ENCODE results near the gene CHD6.

CHD6 gene

DNA sequence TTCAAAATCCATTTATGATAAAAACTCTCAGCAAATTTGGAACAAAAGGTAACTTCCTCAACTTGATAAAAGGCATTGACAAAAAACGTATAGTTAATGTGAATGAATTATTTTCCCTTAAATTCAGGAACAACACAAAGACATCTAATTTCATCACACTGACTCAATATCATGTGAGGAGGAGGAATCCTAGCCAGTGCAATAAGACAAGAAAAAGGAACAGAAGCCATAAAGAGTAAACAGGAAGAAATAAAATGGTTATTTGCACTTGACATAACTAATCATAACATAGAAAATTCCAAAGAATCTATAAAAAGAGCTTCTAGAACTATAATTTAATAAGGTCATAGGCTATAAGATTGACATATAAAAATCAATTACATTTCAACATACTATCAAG lies 31.4 kb downstream of the CHD6 start:
- Histone ChIP-seq H3K79me2 (ENCODE audit: control insufficient read depth, insufficient read depth, low read length, unreplicated experiment) (peaks cover 49% of the 10 kb centered on the region), H2AFZ (ENCODE audit: low read length, unreplicated experiment) (no peak overlapping the region), H3K36me3 (ENCODE audit: insufficient read depth, low read length) (peaks cover 16% of the 10 kb centered on the region; the same call in 1 of the 2 replicates), H3K4me1 (ENCODE audit: control insufficient read depth, insufficient read depth, low read length, unreplicated experiment) (peaks cover 8% of the 10 kb centered on the region), H3K27me3 (ENCODE audit: insufficient read depth, low read length) (no peaks in the 10 kb centered on the region), H3K27ac (ENCODE audit: low read depth, low read length) (no peak overlapping the region), H3K4me3 (ENCODE audit: low read depth, low read length) (no peak overlapping the region)

DNA sequence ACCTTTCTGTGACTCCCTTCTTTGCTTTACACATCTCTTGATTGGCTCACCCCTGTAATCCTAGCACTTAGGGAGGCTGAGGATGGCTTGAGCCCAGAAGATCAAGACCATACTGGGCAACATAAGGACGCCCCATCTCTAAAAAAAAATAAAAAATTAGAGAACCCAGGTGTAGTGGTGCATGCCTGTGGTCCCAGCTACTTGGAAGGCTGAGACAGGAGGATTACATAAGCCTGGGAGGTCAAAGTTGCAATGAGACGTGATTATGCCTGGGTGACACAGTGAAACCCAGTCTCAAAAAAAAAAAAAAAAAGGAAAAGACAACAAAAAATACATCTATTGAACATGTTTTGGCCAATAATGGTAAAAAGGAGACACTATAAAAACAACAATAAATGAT lies 37.8 kb downstream of the CHD6 start:
- H3K27me3 ChIP-seq (ENCODE audit: insufficient read depth, low read length), result no peaks in the 10 kb centered on the region
- H3K4me3 ChIP-seq (ENCODE audit: low read depth, low read length), result no peak overlapping the region
- H3K27ac ChIP-seq (ENCODE audit: low read depth, low read length), result no peak overlapping the region
- no peak overlapping the region for H2AFZ ChIP-seq (ENCODE audit: low read length, unreplicated experiment)
- peaks cover 56% of the 10 kb centered on the region for H3K79me2 ChIP-seq (ENCODE audit: control insufficient read depth, insufficient read depth, low read length, unreplicated experiment)
- peaks cover 13% of the 10 kb centered on the region for H3K4me1 ChIP-seq (ENCODE audit: control insufficient read depth, insufficient read depth, low read length, unreplicated experiment)
- 0 out of 2 replicates have a peak, but pooled peaks cover under 1% of the 10 kb centered on the region for H3K36me3 ChIP-seq (ENCODE audit: insufficient read depth, low read length)

DNA sequence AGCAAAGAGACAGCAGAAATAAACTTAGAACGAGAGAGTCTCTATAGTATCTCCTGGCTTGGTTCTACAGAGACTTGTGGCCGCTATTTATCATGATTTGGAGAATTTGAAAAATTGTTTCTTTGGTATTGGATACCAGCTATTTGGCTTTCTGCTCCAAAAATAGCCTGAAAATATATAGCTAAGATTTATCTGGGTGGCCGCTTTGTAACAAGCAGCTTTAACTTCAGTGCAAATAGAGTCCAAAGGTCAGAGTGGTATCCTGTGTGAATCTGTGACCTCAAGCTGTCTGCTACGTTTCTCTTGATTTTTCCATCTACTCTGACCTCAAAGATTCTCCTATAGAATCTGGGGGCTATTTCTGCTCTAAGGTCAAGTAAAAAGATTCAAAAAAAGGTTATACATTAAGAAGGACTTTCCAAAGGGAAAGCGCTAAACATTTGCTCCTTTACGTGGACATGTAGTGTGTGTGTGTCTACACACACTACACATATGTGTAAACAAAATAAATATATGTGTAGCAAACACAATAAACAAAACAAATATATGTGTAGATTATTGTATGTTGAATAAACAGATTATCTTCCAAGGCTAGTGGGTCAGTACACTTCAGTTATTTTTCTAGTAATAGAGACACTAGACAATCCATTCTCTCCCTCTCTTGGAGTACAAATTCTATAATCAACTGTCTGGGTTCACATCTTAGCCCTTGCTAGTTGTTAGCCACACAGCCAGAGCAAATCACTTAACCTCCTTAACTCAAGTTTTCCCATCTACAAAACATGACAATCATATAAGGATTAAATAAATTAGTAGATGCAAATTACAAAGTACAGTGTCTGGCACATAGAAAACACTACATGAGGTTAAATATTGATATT lies 40.8 kb downstream of the CHD6 start:
- Histone ChIP-seq H3K4me1 (ENCODE audit: control insufficient read depth, insufficient read depth, low read length, unreplicated experiment) (peaks cover 13% of the 10 kb centered on the region), H3K4me3 (ENCODE audit: low read depth, low read length) (no peak overlapping the region), H3K79me2 (ENCODE audit: control insufficient read depth, insufficient read depth, low read length, unreplicated experiment) (peaks cover 67% of the 10 kb centered on the region), H3K27ac (ENCODE audit: low read depth, low read length) (no peak overlapping the region), H3K27me3 (ENCODE audit: insufficient read depth, low read length) (no peaks in the 10 kb centered on the region), H3K36me3 (ENCODE audit: insufficient read depth, low read length) (no peaks in the 10 kb centered on the region), H2AFZ (ENCODE audit: low read length, unreplicated experiment) (no peak overlapping the region)

DNA sequence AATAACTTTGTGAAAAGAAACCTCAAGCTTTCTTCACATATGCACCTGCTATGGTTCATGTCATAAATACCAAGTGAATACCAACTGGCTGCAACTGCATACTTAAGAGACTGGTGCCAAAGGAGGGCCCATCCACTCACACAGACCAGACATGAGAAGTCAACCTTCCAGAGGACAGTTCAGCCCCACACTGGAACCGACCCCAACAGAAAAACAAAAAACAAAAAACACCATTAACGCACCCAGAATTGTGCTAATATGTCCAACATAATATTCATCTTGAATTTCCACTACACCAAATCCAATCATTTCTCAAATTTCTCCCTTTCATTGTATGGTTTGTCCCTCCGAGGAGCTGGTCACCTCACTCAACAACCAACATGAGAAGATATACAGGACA lies 42.8 kb downstream of the CHD6 start:
- no peaks in the 10 kb centered on the region for H3K36me3 ChIP-seq (ENCODE audit: insufficient read depth, low read length)
- H3K27me3 ChIP-seq (ENCODE audit: insufficient read depth, low read length), result no peaks in the 10 kb centered on the region
- H2AFZ ChIP-seq (ENCODE audit: low read length, unreplicated experiment), result no peak overlapping the region
- H3K79me2 ChIP-seq (ENCODE audit: control insufficient read depth, insufficient read depth, low read length, unreplicated experiment), result peaks cover 61% of the 10 kb centered on the region
- H3K4me1 ChIP-seq (ENCODE audit: control insufficient read depth, insufficient read depth, low read length, unreplicated experiment), result peaks cover 13% of the 10 kb centered on the region
- H3K4me3 ChIP-seq (ENCODE audit: low read depth, low read length), result no peak overlapping the region
- no peak overlapping the region for H3K27ac ChIP-seq (ENCODE audit: low read depth, low read length)

DNA sequence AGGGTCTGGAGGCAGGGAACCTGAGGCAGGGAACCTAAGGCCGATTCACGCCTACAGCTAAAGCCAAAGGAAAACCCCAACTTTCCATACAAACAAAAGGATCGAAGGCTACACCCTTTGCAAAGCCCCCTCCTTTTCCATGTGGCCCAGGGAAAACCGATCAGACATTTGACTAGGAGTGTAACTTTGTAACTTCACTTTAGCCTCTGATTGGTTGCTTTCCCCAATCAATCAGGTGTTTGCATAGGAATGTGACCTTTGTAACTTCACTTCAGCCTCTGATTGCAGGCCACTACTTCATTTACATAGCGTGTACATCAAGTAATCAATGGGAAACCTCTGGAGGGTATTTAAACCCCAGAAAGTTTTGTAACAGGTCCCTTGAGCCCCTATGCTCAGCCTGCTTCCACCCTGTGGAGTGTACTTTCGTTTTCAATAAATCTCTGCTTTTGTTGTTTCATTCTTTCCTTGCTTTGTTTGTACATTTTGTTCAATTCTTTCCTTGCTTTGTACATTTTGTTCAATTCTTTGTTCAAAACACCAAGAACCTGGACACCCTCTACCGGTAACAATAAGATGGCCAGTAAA lies 43.3 kb downstream of the CHD6 start:
- H3K4me3 ChIP-seq (ENCODE audit: low read depth, low read length), result no peak overlapping the region
- H3K27ac ChIP-seq (ENCODE audit: low read depth, low read length), result no peak overlapping the region

DNA sequence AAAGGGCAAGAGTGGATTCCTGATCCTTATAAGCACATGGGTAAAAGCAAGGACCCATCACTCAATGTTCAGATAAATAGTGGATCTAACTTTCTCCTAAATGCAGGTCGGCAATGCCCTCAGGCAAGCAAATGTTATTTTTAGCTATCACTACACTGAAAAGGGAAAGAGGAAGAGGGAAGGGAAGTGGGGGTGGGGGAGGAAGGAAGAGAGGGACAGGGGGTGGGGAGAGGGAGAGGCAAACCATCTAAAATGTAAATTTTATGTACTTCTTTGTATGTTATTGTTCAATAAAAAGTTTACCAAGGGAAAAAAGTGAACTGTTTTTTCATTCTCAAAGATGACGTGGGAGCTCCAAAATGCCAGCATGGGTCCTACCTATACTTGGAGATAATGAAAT lies 44.2 kb downstream of the CHD6 start:
- H3K4me3 ChIP-seq (ENCODE audit: low read depth, low read length), result no peak overlapping the region
- peaks cover 13% of the 10 kb centered on the region for H3K4me1 ChIP-seq (ENCODE audit: control insufficient read depth, insufficient read depth, low read length, unreplicated experiment)
- no peaks in the 10 kb centered on the region for H3K27me3 ChIP-seq (ENCODE audit: insufficient read depth, low read length)
- no peak overlapping the region for H3K27ac ChIP-seq (ENCODE audit: low read depth, low read length)
- H2AFZ ChIP-seq (ENCODE audit: low read length, unreplicated experiment), result no peak overlapping the region
- no peaks in the 10 kb centered on the region for H3K36me3 ChIP-seq (ENCODE audit: insufficient read depth, low read length)
- H3K79me2 ChIP-seq (ENCODE audit: control insufficient read depth, insufficient read depth, low read length, unreplicated experiment), result peaks cover 60% of the 10 kb centered on the region

More for the DNA sequence above, 43.3 kb downstream of the CHD6 start:
- peaks cover 13% of the 10 kb centered on the region for H3K4me1 ChIP-seq (ENCODE audit: control insufficient read depth, insufficient read depth, low read length, unreplicated experiment)
- H3K79me2 ChIP-seq (ENCODE audit: control insufficient read depth, insufficient read depth, low read length, unreplicated experiment), result peaks cover 56% of the 10 kb centered on the region
- H2AFZ ChIP-seq (ENCODE audit: low read length, unreplicated experiment), result no peak overlapping the region
- no peaks in the 10 kb centered on the region for H3K27me3 ChIP-seq (ENCODE audit: insufficient read depth, low read length)
- no peaks in the 10 kb centered on the region for H3K36me3 ChIP-seq (ENCODE audit: insufficient read depth, low read length)

- Histone ChIP-seq H3K36me3 (ENCODE audit: insufficient read depth, low read length) (no peaks in the 10 kb centered on the region), H3K4me1 (ENCODE audit: control insufficient read depth, insufficient read depth, low read length, unreplicated experiment) (peaks cover 13% of the 10 kb centered on the region), H3K27me3 (ENCODE audit: insufficient read depth, low read length) (no peaks in the 10 kb centered on the region), H3K79me2 (ENCODE audit: control insufficient read depth, insufficient read depth, low read length, unreplicated experiment) (peaks cover 63% of the 10 kb centered on the region), H3K4me3 (ENCODE audit: low read depth, low read length) (no peak overlapping the region), H3K27ac (ENCODE audit: low read depth, low read length) (no peak overlapping the region), H2AFZ (ENCODE audit: low read length, unreplicated experiment) (no peak overlapping the region)
Observed at GRCh38 chr20:41572010-41572572, 46.1 kb downstream of the CHD6 start.

DNA sequence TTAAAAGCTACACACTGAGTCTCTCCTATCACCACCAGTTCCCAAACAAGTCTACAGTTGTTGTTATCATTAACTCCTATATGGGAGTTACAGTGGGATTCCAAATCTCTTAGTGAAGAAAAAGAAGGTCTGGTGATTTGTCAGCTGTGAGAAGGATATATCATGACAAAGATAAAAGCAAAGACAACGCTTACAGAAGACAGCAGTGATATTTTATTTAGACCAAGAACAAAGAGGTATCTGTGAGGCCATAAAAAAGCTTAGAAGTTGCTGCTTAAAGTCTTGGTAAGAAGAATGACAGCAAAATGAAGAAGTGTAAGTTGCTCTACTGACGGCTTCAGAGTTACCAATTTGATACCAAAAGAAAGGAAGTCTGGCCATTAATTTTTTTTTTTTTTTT lies 47.2 kb downstream of the CHD6 start:
- Histone ChIP-seq H3K27me3 (ENCODE audit: insufficient read depth, low read length) (no peaks in the 10 kb centered on the region), H3K79me2 (ENCODE audit: control insufficient read depth, insufficient read depth, low read length, unreplicated experiment) (peaks cover 66% of the 10 kb centered on the region), H3K4me1 (ENCODE audit: control insufficient read depth, insufficient read depth, low read length, unreplicated experiment) (peaks cover 3% of the 10 kb centered on the region)

DNA sequence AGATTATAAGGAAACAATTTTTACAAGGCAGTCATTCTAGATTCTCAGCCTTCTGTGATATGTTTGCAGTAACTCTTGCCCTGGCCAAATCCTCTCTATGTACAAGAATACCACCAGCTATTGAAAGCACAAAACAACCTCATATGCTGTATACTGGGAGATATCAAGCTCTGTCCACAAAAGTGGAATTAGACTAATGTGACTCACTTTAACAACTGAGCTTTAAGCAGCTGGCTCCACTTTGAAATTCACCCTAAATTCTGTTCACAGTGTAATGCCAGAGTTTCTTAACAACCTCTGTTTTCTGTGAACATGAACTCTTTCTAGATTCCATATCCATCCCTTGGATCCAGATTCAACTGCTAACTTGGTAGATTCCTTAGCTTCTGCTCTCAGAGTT lies 47.6 kb downstream of the CHD6 start:
- Histone ChIP-seq H3K79me2 (ENCODE audit: control insufficient read depth, insufficient read depth, low read length, unreplicated experiment) (peaks cover 68% of the 10 kb centered on the region), H3K27me3 (ENCODE audit: insufficient read depth, low read length) (no peaks in the 10 kb centered on the region), H3K27ac (ENCODE audit: low read depth, low read length) (no peak overlapping the region)

More for the DNA sequence above, 47.2 kb downstream of the CHD6 start:
- H3K27ac ChIP-seq (ENCODE audit: low read depth, low read length), result no peak overlapping the region
- H3K36me3 ChIP-seq (ENCODE audit: insufficient read depth, low read length), result no peaks in the 10 kb centered on the region
- H2AFZ ChIP-seq (ENCODE audit: low read length, unreplicated experiment), result no peak overlapping the region
- no peak overlapping the region for H3K4me3 ChIP-seq (ENCODE audit: low read depth, low read length)

GRCh38 chr20:41567615-41568014 lies 50.6 kb downstream of the CHD6 start:
- no peaks in the 10 kb centered on the region for H3K4me1 ChIP-seq (ENCODE audit: control insufficient read depth, insufficient read depth, low read length, unreplicated experiment)
- H3K79me2 ChIP-seq (ENCODE audit: control insufficient read depth, insufficient read depth, low read length, unreplicated experiment), result peaks cover 50% of the 10 kb centered on the region
- no peak overlapping the region for H3K27ac ChIP-seq (ENCODE audit: low read depth, low read length)
- H2AFZ ChIP-seq (ENCODE audit: low read length, unreplicated experiment), result no peak overlapping the region
- no peak overlapping the region for H3K4me3 ChIP-seq (ENCODE audit: low read depth, low read length)
- H3K36me3 ChIP-seq (ENCODE audit: insufficient read depth, low read length), result no peaks in the 10 kb centered on the region
- no peaks in the 10 kb centered on the region for H3K27me3 ChIP-seq (ENCODE audit: insufficient read depth, low read length)

More for the DNA sequence above, 47.6 kb downstream of the CHD6 start:
- Histone ChIP-seq H2AFZ (ENCODE audit: low read length, unreplicated experiment) (no peak overlapping the region), H3K4me3 (ENCODE audit: low read depth, low read length) (no peak overlapping the region), H3K36me3 (ENCODE audit: insufficient read depth, low read length) (no peaks in the 10 kb centered on the region), H3K4me1 (ENCODE audit: control insufficient read depth, insufficient read depth, low read length, unreplicated experiment) (peaks cover 1% of the 10 kb centered on the region)

All from ACC112 (cell line).